SU-DHL-6 (cell line): ENCODE data around the gene CT47C1.
"Not testable (repeated sequence)": the region's sequence is repeated elsewhere in the genome, so short reads cannot be mapped to it uniquely, and the experiment has no call there.

ENCODE experiments used
- H2AFZ ChIP-seq: fragments of 200-600 bp; sonication (generic); 2 replicates; pipeline ENCODE4 v1.6.1; 2014; ENCODE audit warnings: low read depth, mild to moderate bottlenecking, moderate library complexity, mixed read lengths, antibody characterized with exemption, low read length; ENCODE audit not compliant: severe bottlenecking
- H3F3A ChIP-seq: fragments of 200-600 bp; shearing (Covaris generic); 2 replicates; pipeline ENCODE4 v1.6.0; 2016; ENCODE audit warnings: antibody characterized with exemption, mild to moderate bottlenecking; ENCODE audit not compliant: insufficient read depth
- H3K27ac ChIP-seq: fragments of 200-600 bp; sonication (generic); 2 replicates; pipeline ENCODE4 v1.5.1; 2016; ENCODE audit warnings: low read depth, mild to moderate bottlenecking, low read length, moderate library complexity, mixed read lengths
- H3K27me3 ChIP-seq: fragments of 200-600 bp; sonication (generic), shearing (Covaris generic); 2 replicates; pipeline ENCODE4 v1.6.0; 2014; ENCODE audit warnings: mild to moderate bottlenecking, low read length
- H3K36me3 ChIP-seq: fragments of 200-600 bp; sonication (generic); 2 replicates; pipeline ENCODE4 v1.6.1; 2014; ENCODE audit warnings: mild to moderate bottlenecking, low read length, mixed read lengths
- H3K4me2 ChIP-seq: fragments of 300-600, 200-600 bp; shearing (Covaris generic), sonication (generic); 2 replicates; pipeline ENCODE4 v1.6.0; 2014; ENCODE audit warnings: low read length, low read depth, mild to moderate bottlenecking; ENCODE audit not compliant: poor library complexity, severe bottlenecking
- H3K4me3 ChIP-seq: fragments of 200-600 bp; sonication (generic); 2 replicates; pipeline ENCODE4 v1.5.1; 2014; ENCODE audit warnings: antibody characterized with exemption, low read length, mild to moderate bottlenecking, mixed read lengths; ENCODE audit not compliant: insufficient read depth, poor library complexity, severe bottlenecking
- H3K79me2 ChIP-seq: fragments of 200-600 bp; sonication (generic); 2 replicates; pipeline ENCODE4 v1.6.1; 2014; ENCODE audit warnings: mild to moderate bottlenecking, low read length, moderate library complexity; ENCODE audit not compliant: insufficient read depth
- H3K9ac ChIP-seq: fragments of 200-600 bp; sonication (generic); 2 replicates; pipeline ENCODE4 v1.7.0; 2014; ENCODE audit warnings: mild to moderate bottlenecking, low read length
- H3K9me2 ChIP-seq: fragments of 200-600 bp; sonication (generic); replicated peaks from 2 replicates; pipeline ENCODE4 v1.6.1; 2014; ENCODE audit warnings: low read length; ENCODE audit not compliant: insufficient read depth
- H3K9me3 ChIP-seq: fragments of 200-600 bp; sonication (generic); 2 replicates; pipeline ENCODE4 v1.6.1; 2014; ENCODE audit warnings: low read length, mixed read lengths; ENCODE audit not compliant: insufficient read depth
- H4K20me1 ChIP-seq: fragments of 200-600 bp; sonication (generic); 2 replicates; pipeline ENCODE4 v1.6.1; 2014; ENCODE audit warnings: low read depth, mild to moderate bottlenecking, antibody characterized with exemption, low read length, moderate library complexity, mixed read lengths
- EZH2phosphoT487 ChIP-seq: fragments of 200-600 bp; sonication (generic), shearing (Covaris generic); conservative IDR thresholded peaks from 2 replicates; pipeline ENCODE4 v1.6.1; 2018; ENCODE audit warnings: mild to moderate bottlenecking, antibody characterized with exemption, low read length, moderate library complexity, mixed read lengths
- TF ChIP-seq, protein P1 (sequence below): fragments of 200-600 bp; sonication (generic); IDR thresholded peaks from one replicate; pipeline ENCODE4 v1.5.1; 2017; ENCODE audit warnings: antibody characterized with exemption, mild to moderate bottlenecking, low read length, moderate library complexity; ENCODE audit not compliant: insufficient read depth, poor library complexity, severe bottlenecking

The CT47C1 gene

DNA sequence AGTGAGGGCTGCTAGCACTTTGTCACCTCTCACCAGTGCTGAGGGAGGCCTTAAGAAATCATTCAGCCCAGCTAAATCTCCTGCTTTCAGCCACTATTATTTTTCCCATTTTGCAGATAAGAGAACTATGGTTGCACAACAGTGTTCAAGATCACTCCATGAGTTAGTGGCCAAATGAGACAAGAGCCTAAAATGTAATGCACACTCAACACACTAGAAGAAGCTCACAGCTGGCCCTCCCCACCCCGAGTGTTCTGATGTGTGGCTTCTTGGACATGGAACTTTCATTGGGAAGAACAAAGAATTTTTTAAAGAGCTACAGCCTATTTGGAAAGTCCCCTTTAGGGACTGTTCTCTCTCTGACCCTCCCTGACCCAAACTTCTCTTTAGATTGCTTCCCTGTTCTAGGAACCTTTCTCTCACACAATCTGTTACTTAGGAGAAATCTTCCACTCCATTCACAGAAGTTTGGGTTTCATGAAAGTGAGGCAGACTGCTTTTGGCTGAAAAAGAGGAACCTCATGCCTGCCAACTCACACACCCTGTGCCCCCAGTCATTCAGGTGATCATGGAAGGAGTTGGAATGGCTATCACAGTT is 44.0 kb upstream of the CT47C1 start:
- no peaks in the 10 kb centered on the region for H3K79me2 ChIP-seq
- TF ChIP-seq EZH2phosphoT487 = no peak
- TF ChIP-seq, protein P1, sequence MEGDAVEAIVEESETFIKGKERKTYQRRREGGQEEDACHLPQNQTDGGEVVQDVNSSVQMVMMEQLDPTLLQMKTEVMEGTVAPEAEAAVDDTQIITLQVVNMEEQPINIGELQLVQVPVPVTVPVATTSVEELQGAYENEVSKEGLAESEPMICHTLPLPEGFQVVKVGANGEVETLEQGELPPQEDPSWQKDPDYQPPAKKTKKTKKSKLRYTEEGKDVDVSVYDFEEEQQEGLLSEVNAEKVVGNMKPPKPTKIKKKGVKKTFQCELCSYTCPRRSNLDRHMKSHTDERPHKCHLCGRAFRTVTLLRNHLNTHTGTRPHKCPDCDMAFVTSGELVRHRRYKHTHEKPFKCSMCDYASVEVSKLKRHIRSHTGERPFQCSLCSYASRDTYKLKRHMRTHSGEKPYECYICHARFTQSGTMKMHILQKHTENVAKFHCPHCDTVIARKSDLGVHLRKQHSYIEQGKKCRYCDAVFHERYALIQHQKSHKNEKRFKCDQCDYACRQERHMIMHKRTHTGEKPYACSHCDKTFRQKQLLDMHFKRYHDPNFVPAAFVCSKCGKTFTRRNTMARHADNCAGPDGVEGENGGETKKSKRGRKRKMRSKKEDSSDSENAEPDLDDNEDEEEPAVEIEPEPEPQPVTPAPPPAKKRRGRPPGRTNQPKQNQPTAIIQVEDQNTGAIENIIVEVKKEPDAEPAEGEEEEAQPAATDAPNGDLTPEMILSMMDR = no peak
- no peaks in the 10 kb centered on the region for H3K9me3 ChIP-seq
- H3K4me2 ChIP-seq = no peak overlapping the region
- H3K27ac ChIP-seq = no peak overlapping the region
- H2AFZ ChIP-seq = no peak overlapping the region
- no peak overlapping the region for H3K4me3 ChIP-seq
- no peaks in the 10 kb centered on the region for H3F3A ChIP-seq
- no peaks in the 10 kb centered on the region for H3K27me3 ChIP-seq
- H3K9ac ChIP-seq = no peak overlapping the region
- no peaks in the 10 kb centered on the region for H4K20me1 ChIP-seq
- H3K9me2 ChIP-seq = no peaks in the 10 kb centered on the region
- no peaks in the 10 kb centered on the region for H3K36me3 ChIP-seq

DNA sequence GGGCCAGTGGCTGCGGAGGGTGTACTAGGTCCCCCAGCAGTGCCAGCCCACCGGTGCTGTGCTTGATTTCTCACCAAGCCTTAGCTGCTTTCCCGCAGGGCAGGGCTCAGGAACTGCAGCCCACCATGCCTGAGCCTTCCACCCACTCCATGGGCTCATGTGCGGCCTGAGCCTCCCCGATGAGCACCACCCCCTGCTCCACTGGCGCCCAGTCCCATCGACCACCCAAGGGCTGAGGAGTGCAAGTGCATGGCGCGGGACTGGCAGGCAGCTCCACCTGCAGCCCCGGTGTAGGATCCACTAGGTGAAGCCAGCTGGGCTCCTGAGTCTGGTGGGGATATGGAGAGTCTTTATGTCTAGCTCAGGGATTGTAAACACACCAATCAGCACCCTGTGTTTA is 43.1 kb upstream of the CT47C1 start:
- H3K9me3 ChIP-seq, H3K79me2 ChIP-seq, H3K27ac ChIP-seq, H3K9ac ChIP-seq, H4K20me1 ChIP-seq, H3K27me3 ChIP-seq, H3F3A ChIP-seq, H3K9me2 ChIP-seq, H2AFZ ChIP-seq, H3K4me2 ChIP-seq, H3K4me3 ChIP-seq, H3K36me3 ChIP-seq: not testable (repeated sequence)

DNA sequence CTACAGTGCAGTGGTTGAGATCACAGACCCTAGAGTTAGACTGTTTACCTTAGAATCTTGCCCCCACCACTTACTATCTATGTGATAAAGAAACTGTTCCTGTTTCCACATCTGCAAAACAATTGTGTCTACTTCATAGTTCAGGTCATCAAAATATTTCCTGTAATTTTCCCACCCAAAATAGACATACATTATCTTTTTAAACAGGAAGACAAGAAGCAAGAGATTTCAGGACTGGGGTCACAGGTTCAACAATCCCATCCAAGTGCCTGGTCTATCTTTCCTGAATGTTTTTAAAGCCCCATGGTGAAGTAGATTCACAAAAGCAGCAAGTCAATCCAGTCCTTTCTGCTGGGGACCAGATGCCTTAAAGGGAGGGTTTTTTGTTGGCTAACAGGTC is 41.8 kb upstream of the CT47C1 start:
- TF ChIP-seq, protein P1 = no peak
- H3K27me3 ChIP-seq = no peaks in the 10 kb centered on the region
- no peaks in the 10 kb centered on the region for H3K79me2 ChIP-seq
- H3F3A ChIP-seq = no peaks in the 10 kb centered on the region
- no peak overlapping the region for H2AFZ ChIP-seq
- H3K9me2 ChIP-seq = no peaks in the 10 kb centered on the region
- H3K4me2 ChIP-seq = no peak overlapping the region
- no peaks in the 10 kb centered on the region for H3K9me3 ChIP-seq
- no peaks in the 10 kb centered on the region for H4K20me1 ChIP-seq
- no peak overlapping the region for H3K9ac ChIP-seq
- no peak overlapping the region for H3K4me3 ChIP-seq
- H3K27ac ChIP-seq = no peak overlapping the region
- H3K36me3 ChIP-seq = no peaks in the 10 kb centered on the region

DNA sequence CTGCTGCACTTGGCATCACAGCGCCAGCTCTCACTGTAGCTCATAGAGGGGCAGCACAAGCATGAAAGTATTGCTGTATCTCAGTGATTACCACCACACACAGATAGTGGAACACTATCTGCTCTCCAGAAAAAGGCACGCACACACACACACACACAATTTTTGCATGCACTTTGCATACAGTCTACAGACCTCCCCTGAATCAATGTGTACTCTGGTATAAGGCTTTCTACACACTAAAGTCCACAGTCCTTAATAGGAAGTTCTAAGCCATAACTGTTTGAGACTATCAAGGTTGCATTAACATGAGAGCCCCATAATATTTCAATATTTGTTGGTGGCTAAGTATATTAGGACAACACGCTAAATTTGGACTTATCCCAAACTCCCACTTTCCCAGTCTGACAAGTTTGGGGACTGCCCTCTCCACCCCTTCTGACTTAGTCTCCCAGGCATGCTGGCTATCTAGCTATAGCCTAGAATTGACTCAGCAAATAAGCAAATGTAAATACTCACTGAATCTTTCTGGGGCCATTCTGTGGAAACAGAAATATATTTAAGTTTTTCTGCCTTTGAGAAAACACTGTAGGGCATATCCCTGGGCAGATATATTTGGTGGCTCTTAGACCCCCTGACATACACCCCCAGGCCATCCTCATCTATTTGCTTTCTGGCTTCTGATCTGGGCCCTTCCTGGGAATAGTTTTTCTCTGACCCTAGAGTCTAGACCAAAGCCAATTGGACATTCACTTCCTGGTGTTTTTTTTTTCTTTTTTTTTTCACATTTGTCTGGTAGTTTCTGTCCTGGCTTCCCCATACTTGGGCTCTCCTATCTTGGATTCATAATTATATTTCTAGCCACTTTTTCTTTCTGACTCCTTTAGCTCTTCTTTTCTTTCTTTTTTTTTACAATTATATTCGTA is 36.4 kb upstream of the CT47C1 start:
- H3K9me3 ChIP-seq = no peaks in the 10 kb centered on the region

More for the DNA sequence above, 36.4 kb upstream of the CT47C1 start:
- H3K79me2 ChIP-seq = no peaks in the 10 kb centered on the region
- H3K4me2 ChIP-seq = no peak overlapping the region
- no peaks in the 10 kb centered on the region for H4K20me1 ChIP-seq
- H3K27ac ChIP-seq = no peak overlapping the region
- H2AFZ ChIP-seq = no peak overlapping the region
- no peak overlapping the region for H3K4me3 ChIP-seq
- TF ChIP-seq, protein P1 = no peak
- no peak for TF ChIP-seq EZH2phosphoT487
- no peaks in the 10 kb centered on the region for H3K36me3 ChIP-seq
- no peaks in the 10 kb centered on the region for H3F3A ChIP-seq
- no peaks in the 10 kb centered on the region for H3K9me2 ChIP-seq
- no peaks in the 10 kb centered on the region for H3K27me3 ChIP-seq
- H3K9ac ChIP-seq = no peak overlapping the region
